HG03060 (cell line): ENCODE data around the gene TMEM233.

Experiments
- ATAC-seq: cut with Tn5 transposase; IDR thresholded peaks from one replicate; pipeline ENCODE4 v1.9.1; 2021; ENCODE audit warnings: low read depth, moderate number of reproducible peaks; ENCODE audit not compliant: unreplicated experiment

Gene TMEM233

DNA sequence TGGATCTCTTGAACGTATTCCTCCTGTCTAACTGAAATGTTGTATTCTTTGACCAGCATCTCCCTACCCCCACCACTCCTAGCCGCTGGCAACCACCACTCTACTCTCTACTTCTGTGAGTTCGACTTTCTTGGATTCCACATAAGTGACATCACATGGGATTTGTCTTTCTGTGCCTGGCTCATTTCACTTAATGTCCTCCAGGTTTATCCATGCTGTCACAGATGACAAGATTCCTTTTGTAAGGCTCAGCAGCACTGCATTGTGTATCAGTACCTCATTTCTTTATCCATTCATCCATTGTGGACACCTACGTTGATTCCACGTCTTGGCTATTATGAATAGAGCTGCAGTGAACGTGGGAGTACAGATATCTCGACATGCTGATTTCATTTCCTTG, 84.9 kb downstream of the TMEM233 start:
- no peak for ATAC-seq

DNA sequence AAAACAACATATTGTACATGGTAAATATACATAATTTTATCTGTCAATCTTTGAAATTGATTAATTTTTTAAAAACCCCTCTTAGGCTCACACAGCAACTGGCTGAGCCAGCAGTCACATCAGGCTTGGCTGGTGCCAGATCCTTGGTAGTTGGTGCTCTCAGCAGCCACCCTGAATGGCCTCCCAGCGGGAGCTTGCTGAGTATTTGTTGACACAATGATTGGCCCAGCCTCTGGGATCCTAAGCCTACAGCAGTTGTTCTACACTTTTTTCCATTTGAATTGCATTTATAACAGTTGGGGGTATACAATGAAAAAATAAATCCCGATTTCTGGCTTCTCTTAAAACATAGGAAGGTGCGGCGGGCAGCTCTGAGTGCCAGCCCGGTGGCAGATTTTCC, 85.5 kb downstream of the TMEM233 start:
- no peak for ATAC-seq

DNA sequence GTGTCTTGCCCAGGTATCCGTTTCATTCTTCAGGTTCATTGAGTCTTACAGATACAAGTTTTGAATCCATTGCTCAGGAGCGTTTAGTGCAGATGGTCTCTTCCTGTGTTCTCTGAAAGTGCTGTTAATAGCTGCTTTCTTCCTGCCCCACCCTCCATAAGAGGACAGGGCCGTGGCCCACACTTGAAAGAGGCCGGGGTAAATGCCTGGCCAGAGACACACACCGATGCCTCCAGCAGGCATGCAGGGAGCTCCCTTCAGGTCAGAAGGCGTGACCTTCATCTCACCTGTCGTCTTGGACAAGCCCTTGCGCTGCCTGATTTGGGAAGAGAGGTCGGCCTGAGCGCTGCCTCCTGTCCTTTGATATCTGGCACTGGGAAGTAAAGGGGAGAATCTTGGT, 85.9 kb downstream of the TMEM233 start:
- no peak for ATAC-seq

DNA sequence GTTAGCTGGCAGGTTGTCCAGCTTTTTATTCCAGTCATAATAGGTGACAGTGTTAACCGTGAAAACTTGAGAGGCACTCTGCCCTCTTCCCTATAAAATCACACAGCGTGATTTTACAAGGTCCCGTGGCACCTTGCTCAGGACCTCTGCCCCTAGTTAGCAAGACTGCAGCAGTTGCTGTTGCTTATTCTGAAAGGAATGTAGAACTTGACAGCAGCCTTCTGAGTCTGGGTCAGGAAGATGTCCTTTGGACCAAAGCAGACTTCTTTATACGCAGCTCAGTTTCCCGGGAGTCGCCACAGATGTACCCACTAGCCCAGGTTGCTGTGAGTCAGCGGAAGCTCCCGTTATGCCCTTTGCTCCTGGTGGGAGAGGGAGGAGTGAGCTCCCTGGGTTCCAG, 87.5 kb downstream of the TMEM233 start:
- no peak for ATAC-seq

DNA sequence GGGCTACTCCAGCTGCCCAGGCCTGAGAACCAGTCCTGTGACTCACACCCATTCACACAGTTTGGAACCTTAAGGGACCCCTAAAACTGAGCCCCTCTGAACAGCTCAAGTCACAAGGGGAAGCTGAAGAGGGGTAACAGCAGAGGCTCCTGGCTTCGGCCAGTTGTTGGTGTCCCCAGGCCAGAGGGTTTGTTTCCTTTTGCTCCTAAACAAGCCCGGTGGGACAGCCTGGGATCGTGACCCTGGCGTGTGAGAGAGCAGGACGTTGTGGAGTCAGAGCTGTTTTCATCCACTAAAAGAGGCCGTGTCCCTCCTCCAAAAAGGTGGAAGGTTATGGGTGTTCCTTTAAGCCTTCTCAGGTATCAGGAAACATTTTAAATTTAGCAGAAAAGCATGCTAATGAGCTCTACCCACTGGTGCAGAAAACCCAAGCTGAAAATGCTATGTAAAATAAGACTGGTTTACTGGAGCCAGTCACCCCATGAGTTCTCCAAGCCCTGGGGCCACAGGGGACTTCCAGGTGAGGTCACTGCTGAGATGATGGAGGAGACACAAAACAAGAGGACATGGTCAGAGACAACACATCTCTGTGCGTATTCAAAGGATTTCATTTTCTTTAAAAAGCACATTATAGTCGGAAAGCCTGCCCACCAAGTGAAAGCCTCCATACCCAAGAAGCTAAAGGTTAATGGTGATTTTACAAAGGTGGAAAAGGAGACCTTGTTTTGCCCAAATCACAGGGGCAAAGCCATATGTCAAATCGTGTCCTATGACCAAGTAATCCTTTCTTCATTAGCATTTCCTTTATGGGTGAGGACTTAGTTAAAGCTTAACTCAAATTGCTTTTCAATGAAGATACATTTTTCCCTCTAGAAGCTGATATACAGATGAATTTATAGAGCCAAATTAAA, 88.4 kb downstream of the TMEM233 start:
- no peak for ATAC-seq

DNA sequence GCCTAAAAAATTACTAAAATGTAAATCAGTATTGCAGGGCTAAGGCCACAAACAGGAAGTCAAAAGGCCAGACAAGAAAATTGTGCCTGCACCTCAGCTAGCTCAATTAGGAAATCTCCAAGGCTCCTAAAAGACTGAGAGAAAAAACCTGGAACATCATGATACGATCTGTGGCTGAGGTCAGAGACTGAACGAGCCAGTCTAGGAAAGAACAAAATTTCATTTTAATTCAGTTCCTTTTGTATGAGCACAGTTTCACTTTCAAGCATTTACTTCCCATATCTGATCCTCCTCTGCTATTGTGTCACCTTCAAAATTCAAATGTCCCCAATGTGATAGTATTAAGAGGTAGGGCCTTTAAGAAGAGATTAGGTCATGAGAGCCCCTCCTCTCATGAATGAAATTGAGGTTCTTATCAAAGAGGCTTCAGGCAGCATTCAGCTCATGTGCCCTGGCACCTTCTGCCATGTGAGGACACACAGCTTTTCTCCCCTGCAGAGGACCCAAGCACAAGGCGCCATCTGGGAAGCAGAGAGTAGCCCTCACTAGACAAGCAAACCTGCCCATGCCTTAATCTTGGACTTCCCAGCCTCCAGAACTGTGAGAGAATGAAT, 89.2 kb downstream of the TMEM233 start:
- no peak for ATAC-seq

DNA sequence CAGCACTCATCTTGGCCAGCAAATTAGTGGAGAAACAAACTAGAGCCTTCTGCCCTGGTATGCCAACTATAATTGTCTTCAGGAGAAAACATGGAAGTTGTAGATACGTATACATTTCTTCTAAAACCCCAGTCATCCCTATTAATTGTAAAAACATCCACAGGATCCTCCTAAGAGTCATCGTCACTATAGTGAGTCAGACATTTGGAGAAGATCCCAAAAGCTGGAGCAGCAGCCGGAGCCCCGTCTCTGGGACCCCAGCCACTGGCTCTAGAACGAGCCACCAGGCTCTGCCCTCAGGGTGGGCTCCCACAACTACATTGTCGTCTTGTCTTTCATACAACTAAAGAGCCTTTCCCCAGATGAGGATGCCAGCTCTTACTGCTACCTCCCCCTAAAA, 89.8 kb downstream of the TMEM233 start:
- ATAC-seq, result no peak

DNA sequence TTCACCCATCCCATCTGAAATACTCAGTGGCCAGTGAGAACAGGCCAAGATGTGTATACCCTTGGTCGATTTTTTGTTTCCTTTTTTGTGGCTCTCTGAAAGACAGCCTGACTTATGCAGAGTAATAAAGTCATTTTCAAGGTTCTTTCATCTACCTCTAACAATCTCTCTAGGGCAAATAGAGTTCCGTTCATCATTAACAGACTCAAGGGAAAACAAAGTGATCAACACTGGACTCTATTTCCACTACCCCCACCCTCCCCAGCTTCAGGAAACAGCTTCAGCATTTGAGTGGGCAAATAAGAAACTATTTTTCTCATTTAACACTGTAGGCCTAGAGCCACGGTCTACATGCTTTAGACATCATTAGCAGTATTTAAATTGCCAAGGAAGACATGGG, 90.2 kb downstream of the TMEM233 start:
- ATAC-seq, result no peak

DNA sequence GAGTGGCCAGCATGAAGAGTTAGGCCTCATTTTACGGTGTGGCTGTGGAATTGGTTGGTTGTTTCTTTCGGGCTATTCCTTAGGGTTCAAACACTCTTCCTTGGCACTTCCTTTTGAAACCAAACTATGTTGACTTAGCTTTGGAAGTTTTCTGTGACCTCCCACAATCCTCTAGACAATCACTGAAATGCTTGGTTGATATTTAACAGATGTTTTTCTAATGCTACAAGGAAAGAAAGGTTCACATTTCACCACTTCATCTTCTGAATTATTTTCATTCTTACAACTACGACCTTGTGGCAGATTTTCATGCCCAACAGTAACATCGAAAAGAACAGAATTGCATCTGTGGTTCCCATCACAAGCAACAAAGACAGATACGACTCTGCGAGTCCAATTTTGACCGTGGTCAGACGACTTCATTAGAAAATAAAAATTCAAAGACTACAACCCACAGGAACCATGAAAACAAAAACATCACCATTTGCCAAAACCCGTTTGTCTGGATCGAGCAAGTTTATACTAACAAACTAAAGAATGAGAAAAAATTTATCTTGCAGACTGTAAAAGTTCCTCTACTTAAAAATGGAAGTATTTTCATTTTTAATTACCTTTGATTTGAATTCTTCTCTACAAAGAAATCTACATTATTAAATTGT, 91.3 kb downstream of the TMEM233 start:
- ATAC-seq, result no peak

DNA sequence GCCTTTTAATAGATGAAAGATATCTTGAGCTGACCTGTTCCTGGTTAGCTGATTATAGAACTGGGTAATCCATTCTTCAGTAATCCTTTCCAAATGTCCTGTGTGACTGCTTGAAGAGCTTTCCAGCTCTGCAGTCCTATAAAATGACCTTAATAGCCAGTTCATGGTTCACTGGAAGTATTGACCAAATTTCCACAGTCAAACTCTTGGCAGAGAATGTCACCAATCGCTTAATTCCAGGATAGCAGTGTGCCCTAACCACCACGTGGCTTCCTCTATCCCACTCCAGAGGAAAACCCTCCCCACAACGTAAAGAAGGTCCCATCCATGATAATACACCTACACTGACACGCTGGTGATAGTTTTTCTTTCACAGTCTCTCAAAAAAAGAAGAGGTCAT, 91.8 kb downstream of the TMEM233 start:
- no peak for ATAC-seq

DNA sequence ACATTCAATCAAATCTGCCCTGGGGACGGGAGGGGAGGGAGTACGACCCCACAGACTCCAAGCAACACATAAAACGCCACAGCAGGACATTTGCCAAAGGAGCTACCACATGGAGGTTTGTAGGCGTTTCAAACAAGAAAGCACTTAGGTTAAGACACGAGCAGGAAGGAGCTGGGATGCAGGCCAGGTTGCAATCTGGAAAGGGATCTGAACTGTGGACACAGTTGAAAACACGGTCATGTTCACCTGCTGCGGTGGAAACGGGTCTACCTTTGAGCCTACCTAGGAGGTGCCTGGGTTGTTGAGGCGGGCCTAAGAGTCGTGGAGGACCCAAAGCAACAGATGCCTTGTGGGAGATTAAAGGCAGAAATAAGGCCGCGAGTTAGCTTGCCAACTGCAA, 92.8 kb downstream of the TMEM233 start:
- no peak for ATAC-seq

DNA sequence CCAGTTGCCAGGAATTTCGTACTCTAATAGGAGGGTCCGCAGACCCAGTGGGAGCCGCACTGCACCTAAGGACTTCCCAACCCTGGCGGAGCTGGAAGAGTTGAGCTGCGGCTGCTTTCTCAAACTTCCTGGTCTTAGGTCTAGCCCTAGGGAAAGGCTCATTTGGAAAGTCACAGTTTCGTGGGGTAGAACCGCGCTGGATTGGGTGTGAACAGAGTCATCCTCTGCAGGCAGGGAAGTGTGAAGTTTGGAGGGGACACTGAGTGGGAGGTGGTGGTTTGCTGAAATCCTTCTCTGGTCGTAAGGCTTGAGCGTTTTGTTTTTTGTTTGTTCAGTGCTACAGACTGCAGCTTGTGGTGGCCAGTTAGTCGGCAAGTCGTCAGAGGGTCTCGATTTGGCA, 93.2 kb downstream of the TMEM233 start:
- ATAC-seq, result no peak

DNA sequence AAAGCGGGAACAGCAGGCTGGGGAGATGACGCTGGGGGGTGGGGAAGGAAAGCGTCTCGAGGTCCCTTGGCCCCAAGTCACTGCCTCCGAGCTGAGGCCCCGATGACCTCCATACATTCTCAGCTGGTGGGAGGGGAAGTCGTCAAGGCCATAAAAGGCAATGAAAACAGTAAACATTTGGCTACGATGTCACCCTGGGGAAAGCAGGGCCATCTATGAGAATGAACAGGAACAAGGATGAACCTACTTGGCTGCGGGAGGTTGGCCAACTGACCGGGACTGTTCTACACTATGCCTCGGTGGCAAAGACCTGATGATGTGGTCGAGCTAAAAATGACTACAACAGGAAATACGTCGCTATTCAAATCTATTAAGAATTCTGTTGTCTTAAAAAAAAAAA, 93.8 kb downstream of the TMEM233 start:
- no peak for ATAC-seq

DNA sequence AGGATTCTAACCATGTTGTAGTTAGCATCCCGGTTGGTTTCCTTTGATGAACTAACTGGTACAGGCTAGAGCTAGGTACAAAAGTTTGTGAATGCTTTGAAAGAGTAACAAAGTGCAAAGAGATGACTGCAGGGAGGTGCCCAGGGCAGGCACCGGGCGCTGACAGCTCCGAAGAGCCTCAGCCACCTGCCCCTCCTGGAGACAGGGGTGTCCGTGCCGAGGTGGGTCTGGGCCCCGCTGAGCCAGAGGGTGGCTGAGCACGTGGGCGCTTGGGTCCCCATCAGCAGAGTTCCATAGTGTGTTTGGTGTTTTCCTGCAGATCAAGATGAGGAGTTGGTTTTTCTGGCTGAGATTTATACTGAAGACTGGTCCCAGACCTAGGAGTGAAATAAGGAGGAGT, 94.3 kb downstream of the TMEM233 start:
- no peak for ATAC-seq

DNA sequence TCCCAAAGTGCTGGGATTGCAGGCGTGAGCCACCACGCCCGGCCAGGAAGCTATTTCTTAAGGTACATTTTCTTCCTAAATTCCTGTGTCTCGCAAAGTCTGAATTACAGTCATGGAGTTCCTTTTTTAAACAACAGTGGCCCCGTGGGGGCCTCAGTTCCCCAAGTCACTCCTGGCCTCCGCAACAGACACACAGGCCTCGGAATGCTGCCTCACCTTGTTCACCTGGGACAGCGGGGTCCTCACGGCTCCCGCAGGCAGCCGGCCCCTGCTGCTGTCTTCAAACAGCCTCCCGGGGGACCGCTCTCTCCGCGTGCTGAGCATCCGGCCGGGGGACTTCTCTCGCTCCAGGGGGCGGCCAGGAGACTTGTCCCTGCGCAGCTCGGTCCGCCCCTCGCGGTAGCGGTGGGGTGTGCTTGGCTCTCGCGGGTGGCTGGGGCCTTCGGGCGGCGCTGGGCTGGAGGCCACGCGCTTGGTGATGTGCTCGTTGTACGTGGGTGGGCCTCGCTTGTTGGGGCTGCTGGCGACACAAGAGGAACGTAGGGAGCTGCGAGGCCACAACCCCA, 96.4 kb downstream of the TMEM233 start:
- no peak for ATAC-seq

DNA sequence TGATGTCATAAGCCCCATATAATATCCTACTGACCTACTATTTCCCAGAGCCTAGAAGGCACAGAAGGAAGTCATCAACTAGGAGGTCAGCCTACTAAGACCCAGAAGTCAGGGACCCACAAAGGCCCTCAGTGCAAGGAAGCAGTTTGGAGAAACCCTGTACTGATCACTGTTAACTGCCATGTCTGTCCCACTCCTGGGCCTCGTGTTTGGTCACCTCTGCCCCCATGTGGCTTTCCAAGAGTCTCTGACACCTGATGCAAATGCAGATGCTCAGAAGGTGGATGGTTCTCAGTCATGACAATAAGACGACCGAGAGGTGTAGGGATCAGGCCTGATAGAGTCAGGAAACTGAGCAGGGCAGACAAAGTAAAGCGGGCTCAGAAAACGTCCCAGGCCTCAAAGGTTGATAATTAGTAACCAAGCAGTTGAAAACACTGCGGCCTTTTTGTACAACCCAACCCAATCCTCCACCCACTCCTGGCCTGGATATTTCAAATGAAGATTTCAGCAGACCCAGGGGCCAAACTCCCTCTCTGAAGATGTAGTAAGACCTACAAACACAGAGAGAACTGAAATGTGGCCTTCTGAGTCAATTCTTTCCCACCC, 97.7 kb downstream of the TMEM233 start:
- no peak for ATAC-seq

DNA sequence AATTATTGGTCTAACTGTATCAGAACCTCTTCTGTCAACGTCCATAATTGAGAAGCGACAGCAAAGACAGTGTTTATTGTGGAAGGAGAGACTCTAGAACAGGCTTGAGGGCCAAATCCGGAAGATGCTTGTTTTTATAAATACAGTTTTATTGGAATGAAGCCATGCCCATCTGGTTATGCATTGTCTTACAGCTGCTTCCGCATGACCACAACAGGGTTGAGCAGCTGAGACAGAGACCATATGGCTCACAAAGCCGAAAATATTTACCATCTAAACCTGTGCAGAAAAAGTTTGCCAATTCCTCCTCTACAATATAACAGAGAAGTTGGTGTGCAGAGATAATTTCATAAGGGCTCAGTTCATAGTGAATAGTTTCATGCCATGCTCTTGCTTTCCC, 98.8 kb downstream of the TMEM233 start:
- no peak for ATAC-seq
